HTERT RPE-1 (cell line): ENCODE data around the gene TNS1.

Experiments used
- in situ Hi-C: fragments of 300-500 bp; cut with MboI; formaldehyde crosslinking; loops from 4 replicates; pipeline ENCODE4 v1.14.3; 2020; ENCODE audit warnings: low sequenced_read_pairs

The TNS1 gene

DNA sequence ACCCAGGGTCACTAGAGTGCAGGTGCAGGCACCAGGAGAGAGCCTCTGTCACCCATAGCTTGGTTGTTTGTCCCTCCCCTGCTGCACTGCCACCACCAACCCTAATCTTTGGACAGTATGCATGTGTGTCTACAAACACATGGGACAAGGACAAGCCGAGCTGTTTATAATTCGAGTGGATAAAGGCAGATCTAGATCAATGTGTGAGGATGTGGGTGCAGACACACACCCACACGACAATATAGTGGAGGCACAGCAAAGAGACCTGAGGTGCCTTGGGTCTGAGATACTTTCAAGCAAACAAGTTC is 199.2 kb downstream of the TNS1 start:
- in situ Hi-C loops = no loop called here

DNA sequence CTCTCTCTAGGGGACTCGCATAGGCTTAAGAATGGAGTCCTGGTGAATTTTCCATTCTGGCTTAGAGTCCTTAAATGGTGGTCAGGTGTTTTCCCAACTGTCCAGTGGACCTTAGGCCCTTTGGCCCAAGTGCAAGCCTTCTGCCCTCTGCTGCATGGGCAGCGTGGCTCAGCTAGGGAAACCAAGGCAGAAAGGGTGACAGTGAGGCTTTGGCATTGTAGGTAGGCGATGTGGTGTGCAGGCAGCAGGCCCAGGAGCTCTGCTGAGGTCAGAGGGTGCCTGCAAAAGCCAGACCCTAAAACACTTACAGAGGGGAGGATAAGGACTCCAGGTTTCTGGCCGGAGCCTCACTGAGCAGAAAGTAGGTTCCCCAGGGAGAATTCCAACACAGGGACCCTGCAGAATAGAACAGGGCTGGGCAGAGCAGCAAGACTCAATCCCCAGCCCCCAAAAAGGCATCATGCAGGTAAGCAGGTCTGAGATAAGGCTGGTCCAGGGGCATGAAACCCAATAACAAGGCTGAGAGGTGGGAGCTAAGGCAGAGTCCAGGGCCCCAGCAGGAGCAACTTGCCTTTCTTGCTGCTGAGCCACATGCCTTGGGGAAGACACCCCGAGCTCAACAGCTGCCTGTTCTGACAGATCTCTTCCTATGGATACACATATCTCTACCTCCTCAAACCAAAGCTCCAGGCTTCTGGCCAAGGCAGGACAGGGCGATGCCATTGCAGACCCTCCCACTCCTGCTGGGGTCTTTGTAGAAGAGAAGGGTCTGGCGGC is 199.7 kb downstream of the TNS1 start:
- in situ Hi-C loops = no loop called here

DNA sequence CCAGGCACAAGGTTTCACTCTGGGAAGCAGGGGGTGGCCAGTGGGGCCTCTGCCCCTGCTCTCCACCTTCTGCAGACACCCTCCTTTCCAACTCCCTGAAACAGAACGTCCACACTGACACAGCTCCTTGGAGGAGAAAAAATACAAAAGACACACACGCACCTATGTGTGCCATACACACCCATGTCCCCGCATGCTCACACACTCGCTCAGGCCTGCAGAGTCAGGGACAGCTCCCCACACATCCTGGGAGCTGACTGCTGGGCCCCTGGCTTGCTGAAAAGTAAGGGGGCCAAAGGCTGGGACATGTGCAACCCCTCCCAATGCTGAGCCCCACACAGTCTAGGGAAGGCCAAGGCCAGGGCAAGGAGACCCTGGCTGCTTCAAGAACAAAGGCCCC is 200.5 kb downstream of the TNS1 start:
- in situ Hi-C loops = no loop called here

DNA sequence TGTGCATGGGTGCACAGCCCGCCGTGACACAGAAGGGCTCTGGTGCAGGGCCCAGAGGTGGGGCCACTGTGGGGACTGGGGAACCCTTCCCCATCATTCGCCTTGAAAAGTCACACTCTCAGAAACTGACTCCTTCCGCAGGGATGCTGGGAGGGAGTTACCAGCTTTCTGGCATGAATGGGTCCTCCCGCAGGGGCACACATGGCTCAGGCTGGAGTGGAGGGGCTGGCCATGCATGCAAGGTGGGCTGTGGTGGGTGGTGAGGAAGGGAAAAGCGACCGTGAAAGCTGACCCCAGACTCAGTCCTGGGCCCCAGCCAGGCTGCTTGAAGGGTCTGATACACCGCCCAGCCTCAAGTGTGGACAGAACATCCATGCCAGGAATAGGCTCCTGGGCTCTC is 201.1 kb downstream of the TNS1 start:
- in situ Hi-C loops = no loop called here

DNA sequence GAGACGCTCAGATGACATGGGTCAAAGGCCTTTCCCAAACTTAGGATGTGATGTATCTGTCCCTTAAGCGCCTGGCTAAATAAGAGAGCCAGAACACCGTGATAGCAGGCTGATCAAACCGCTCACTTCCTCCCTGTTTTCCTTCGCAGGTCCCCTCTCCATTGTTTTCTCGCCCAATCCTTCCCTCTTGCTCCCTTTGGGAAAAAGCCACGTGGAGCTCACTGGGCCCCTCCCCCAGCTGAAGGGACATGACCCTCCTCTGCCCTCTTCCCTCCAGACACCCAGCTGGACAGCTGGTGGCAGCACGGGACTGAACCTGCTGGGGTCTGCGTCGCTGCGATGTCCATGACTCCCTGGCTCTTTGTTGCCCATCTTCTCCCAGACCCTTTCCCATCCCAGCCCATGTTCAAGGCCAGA is 201.7 kb downstream of the TNS1 start:
- in situ Hi-C loops = no loop called here

DNA sequence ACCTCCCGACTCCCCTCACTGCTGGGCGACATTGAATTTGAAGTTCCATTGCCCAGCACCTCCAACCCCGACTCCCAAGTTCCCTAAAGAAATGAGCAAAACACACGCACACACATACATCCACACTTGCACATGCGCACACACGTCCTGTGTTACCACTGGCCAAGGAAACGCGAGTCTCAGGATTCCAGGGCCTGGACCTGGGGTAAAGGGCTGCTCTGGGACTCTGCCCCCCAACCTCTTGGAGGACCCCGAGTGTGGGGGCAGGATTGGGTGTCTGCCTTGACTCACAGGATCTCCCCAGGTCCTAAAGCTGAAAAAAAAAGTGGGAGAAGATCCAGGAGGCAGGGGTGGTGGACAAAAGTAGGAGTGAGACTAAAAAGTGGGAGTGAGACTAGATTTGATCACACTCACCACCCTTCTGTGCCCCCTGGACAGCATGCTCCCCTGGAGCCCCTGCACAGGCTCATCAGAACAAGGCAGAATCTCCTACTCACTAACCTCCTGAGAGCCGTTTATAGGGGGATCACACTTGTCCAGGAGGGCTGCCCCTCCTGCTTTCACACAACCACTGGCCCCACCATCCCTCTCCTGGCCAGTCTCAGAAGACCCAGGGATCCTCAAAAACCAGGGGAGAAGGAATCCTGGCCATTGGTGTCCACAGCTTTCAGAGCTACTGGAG is 202.2 kb downstream of the TNS1 start:
- in situ Hi-C loops = no loop called here

DNA sequence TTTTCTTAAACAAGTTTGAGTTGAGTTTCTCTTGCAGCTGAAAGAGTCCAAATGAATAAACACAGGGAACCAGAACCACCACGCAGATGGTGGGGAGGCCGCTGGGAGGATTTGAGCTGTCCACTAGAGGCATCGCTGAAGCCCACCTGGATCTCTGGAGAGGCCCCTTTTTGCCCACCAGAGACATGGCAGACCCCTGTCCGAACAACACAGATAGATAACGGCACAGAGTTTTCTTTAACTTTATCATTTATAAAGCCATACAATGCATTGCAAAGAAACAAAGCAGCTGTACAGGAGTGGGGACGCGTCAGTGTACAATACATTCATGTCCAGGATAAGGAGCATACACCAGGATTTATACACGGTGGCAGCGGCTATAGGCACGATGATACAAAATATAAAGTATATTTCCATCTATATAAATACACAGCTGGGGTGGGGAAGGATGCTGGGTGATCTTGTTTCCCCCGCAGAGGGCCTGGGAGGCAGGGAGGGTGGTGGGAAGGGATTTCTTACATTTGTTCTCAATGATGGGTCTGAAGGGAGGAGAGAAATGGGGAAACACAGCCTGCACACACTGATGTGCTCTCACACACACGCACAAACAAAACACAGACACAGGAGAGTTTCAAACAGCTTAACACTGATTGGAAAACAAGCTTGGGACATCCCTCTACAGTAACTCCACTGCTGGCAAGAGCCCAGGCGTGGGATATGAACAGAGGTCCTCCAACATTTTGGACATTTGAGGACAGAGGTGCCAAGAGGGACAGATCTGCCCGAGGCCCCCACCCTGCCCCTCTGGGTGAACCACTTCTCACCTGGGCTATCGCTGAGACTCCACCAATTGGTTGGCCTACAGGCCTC is 203.0 kb downstream of the TNS1 start:
- in situ Hi-C loops = no loop called here

DNA sequence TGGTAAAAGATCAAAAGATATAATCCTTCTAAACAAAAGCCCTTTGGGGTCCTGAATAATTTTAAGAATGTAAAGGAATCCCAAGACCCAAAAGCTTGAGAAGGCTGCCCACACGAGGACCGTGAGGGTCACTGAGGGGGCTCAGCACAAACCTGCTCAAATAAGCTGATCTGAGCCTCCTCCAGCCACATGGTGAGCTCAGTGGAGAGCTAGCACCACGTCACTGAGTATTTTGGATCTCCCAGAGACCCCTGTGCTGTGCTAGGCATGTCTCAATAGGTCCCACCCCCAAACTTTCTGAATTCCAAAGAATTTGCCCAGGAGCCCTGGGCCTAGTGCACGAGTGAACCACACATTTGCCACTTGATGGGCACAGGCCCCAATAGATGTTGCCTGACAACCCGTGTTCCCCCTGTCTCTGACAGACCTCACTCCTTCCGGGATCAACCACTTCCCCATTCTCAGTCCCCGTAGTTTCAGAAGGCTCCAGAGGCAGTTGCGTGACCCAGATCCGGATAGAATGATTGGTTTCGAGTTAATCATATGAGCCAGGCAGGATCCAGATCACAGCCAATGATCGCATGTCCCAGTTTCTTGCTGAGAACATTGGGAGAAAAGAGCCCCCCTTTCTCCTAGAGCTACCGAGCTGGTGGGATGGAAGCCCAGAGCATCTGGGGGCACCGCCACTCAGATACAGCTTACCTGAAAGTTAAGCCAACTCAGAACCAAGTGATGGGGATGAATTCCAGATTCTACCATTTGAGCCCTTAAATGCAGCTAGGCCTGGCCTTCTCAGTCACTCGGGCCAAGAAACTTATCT is 203.8 kb downstream of the TNS1 start:
- in situ Hi-C loops = no loop called here

DNA sequence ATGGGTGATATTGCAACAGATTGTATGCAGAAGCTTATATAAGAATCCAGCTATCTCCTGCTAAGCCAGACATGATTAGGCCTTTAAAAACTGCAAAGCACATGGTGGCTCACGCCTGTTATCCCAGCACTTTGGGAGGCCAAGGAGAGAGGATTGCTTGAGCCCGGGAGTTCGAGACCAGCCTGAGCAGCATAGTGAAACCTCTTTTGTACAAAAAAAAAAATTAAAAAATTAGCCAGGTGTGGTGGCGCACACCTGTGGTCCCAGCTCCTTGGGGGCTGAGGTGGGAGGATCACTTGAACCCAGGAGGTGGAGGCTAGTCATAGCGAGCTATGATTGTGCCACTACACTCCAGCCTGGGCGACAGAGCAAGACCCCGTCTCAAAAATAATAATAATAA is 204.6 kb downstream of the TNS1 start:
- in situ Hi-C loops = no loop called here

DNA sequence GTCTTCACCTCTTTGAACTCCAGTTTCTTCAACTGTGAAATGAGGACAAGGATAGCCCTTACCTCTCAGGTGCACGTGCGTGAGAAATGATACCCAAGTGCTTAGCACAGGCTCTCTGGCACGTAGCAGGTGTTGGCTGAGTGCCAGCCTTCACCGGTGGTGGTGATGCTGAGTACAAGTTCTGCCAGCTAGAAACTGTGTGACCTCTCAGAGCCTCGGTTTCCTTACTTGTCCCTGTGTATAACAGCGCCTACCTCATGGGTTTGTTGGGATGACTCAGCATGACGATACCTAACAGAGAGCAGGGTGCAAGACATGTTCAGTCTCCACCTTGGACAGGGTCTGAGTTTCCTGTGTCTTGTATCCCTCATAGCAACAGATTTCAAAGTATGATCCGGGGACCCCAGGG is 205.1 kb downstream of the TNS1 start:
- in situ Hi-C loops = no loop called here

DNA sequence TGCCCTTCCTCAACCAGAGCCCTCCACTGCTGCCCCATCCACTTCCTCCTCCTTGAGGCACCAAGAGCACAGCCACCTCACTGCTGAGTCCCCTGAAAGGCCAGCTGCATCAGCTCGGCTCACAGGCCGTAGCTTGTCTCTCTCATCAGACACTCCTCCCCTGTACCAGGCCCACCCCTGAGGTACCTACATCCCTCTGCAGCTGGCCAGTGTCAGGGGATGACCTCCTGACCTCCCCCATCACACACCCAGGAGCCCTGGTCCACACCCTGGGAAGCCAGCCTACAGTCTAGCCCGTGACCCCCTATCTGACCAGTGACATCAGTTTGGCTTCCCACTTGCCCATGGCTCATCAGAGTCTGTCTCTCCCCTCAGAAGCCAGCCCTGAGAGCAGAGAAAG is 205.6 kb downstream of the TNS1 start:
- in situ Hi-C loops = no loop called here

DNA sequence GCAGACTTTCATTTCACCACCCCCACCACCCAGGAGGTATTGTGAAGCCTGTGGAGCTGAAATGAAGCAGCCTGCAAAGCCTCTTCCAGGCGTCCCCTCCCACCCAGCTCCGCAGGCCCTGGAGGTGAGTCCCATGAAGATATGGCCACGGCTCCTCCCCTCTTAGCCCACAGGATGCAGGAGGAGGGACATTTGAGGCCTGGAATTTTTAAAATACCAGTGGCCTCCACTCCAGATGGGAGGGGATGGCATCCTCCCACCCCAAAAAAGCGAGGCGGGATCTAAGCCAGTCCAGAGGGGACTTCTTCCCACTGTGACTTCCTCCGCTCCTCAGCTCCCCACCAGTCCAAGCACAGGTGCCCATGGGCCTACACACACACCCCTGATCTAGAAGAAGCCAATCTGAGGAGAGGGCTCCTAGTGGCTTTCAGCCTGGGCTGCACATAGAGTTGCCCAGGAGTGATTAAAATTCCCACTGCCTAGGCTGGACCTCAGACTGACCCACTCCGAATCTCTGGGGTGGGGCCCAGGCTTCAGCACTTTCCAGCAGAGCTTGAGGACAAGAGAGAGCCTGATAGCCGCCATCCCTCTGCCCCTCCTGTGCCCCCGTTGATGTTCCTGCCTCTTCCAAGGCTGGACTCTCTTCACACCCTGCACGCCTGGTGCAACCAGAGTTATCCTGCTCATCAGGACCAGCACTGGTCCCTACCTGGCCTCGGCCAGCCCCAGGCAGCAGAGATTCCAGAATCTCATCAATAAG is 206.9 kb downstream of the TNS1 start:
- in situ Hi-C loops = no loop called here

DNA sequence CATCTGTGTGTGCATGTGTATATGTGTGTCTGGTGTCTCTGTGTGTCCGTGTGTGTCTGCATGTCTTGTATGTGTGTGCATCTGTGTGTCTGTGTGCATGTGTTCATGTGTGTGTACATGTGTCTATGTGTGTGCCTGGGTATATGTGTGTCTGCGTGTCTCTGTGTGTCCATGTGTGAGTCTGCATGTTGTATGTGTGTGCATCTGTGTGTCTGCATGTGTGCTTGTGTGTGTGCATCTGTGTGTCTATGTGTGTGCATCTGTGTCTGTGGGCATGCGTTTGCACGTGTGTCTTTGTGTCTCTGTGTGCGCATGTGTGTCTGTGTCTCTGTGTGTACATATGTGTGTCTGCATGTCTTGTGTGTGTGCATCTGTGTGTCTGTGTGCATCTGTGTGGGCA is 207.7 kb downstream of the TNS1 start:
- in situ Hi-C loops = no loop called here

DNA sequence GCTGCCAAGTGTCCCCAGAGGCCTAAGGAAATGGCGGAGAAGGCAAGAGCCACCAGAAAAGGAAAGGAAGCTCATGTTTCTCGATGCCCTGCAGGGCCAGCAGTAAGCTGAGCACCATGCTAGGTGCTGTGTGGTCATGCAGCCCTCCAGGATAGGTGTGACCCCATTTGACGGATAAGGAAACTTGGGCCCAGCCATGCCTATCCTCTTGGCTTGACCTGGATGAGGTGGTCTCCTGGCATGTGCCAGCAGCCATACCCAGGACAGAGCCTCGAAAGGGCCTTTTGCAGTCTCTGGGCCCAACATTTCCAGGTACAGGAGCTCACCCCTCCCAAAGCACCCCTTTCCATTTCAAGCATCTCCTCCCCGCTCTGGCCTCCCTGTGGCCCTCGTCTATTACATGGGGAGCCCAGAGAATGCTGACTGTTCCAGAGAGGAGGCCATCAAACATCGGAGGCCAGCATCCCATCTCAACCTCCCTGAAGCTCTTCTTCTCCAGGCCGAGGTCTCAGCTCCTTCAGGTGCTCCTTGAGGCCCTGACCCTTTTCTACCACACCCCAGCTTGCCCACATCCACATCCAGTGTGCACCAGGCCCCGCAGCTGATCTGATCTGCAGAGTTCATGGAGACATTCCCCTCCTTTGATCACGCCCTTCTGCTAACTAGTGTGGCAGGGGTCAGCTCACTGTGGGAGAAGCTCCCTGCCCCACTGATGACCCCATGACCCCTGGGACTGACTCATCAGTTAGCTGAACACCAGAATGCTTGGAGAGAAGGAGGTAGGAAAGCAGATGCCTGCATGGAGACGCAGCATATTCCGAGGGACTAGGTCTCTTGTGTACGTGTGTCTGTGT is 208.4 kb downstream of the TNS1 start:
- in situ Hi-C loops = no loop called here

DNA sequence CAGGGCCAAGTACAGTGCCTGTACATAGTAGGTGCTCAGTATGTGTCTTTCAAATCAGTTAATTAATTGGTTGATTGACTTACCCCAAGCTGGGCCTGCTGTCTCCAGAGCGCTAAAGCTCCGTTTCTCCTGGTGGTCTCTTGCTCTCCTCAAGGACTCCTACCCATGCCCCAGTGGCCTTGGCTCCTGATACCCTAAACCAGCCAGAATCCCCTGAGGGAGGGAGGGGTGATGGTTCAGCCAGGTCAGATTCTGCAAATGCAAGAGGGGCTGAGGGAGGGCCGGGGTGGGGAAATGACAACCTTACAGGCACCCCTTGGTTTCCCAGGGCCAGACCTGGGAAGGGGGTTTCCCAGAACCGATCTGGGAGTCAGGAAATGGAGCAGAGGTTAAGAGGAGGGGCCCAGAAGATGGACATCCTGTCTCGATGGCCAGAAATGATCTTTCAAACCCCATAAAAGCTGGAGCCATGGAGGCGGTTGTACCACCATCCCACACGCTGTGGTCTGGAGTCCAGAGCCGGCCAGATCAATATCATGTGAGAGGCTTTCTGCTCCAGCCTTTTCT is 209.1 kb downstream of the TNS1 start:
- in situ Hi-C loops = no loop called here

DNA sequence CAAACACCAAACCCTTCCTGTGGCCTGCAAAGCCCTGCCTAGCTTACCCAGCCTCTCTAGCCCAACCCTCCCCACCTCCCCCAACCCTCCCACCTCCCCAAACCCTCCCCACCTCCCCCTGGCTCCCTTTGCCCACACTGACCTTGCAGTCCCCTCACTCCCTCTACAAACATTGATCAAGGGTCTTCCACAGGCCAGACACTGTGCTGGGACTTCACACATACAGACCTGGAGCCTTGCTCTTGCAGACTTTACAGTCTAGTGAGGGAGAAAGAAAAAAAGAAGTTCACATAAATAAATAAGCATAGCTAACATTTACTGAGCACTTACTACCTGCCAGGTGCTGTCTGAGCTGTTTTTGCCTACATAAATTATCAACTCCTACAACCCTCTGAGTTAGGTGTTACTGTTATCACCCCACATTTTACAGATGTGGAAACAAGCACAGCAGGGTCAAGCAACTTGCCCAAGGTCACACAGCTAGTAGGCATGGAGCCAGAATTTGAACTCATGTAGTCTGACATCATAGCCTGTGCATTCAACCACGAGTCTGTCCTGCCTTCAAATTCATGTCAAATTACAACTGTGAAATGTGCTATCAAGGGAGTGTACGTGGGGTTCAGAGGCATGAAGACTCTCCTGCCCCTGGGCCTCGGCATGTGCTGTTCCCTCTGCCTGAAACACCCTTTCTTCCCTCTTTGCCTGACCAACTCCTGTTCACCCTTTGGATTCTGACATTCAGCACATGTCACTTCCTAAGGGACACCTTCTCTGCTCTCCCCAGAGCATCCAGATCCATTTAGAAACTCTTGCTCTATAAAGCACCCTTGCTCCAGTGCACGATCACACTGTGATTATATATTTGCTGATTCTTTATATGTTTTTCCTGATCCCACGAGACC is 209.9 kb downstream of the TNS1 start:
- in situ Hi-C loops = no loop called here

DNA sequence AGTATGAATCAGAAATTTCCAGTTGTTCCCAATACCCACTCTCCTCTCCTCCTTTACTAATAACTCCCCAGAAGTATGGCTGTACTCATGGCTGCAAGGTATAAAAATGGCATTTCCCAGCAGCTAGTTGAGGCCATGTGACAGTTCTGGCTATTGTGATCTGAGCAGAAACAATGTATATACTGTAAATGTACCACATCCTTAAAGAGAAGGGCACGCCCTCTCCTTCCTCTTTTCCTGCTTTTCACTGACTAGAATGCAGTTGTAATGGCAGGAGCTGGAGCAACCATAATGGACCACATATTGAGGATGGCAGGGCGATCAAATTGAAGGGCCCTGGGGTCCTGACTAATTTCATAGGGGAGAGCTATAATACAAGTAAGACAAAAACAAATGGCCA is 211.2 kb downstream of the TNS1 start:
- in situ Hi-C loops = no loop called here
